Mucosa of gallbladder (tissue), 1 donor: ENCODE measurements around the gene BMP7. TPM values are rescaled to one million over a fixed set of nuclear protein-coding genes. Genes with fewer than 3 reads are reported as not detected.

Source experiments
- DNase-seq: peaks from one replicate; pipeline ENCODE4 v3.0.0-alpha.2; 2020; ENCODE audit warnings: low spot score
- total RNA-seq: library from RNA; stranded (reverse); gene quantifications from one replicate; pipeline ENCODE4 v1.2.1, GENCODE V29; 2021
- donor health status: DM: no; HTN: no; CAD: no.

BMP7 gene
- total RNA-seq, 1 donor from 2014 or later: 1.2 TPM

- DNase-seq: no peak
Measured at GRCh38 chr20:57190536-57191264, 75.7 kb downstream of the BMP7 start.

- no peak for DNase-seq
Measured at GRCh38 chr20:57189713-57190112, 76.7 kb downstream of the BMP7 start.

GRCh38 chr20:57188576-57189079 is 77.8 kb downstream of the BMP7 start:
- no peak for DNase-seq

GRCh38 chr20:57188056-57188455 is 78.4 kb downstream of the BMP7 start:
- DNase-seq: no peak

GRCh38 chr20:57187068-57187634 is 79.3 kb downstream of the BMP7 start:
- no peak for DNase-seq

- DNase-seq: no peak
Measured at GRCh38 chr20:57186192-57186591, 80.2 kb downstream of the BMP7 start.

GRCh38 chr20:57185188-57185743 is 81.2 kb downstream of the BMP7 start:
- DNase-seq: no peak

- no peak for DNase-seq
Measured at GRCh38 chr20:57183457-57184009, 82.9 kb downstream of the BMP7 start.

- DNase-seq: no peak
Measured at GRCh38 chr20:57181639-57182038, 84.8 kb downstream of the BMP7 start.

- no peak for DNase-seq
Measured at GRCh38 chr20:57180954-57181353, 85.5 kb downstream of the BMP7 start.

- DNase-seq: no peak
Measured at GRCh38 chr20:57180387-57180786, 86.1 kb downstream of the BMP7 start.

- DNase-seq: no peak
Measured at GRCh38 chr20:57179265-57179664, 87.2 kb downstream of the BMP7 start.

GRCh38 chr20:57178582-57179111 is 87.8 kb downstream of the BMP7 start:
- DNase-seq: no peak

GRCh38 chr20:57177636-57178280 is 88.7 kb downstream of the BMP7 start:
- DNase-seq: no peak

- no peak for DNase-seq
Measured at GRCh38 chr20:57176842-57177241, 89.6 kb downstream of the BMP7 start.

GRCh38 chr20:57175397-57176010 is 90.9 kb downstream of the BMP7 start:
- DNase-seq: no peak

GRCh38 chr20:57174737-57175136 is 91.7 kb downstream of the BMP7 start:
- DNase-seq: no peak

- DNase-seq: no peak
Measured at GRCh38 chr20:57173986-57174385, 92.5 kb downstream of the BMP7 start.

- no peak for DNase-seq
Measured at GRCh38 chr20:57173041-57173440, 93.4 kb downstream of the BMP7 start.

- no peak for DNase-seq
Measured at GRCh38 chr20:57170343-57170742, 96.1 kb downstream of the BMP7 start.

- no peak for DNase-seq
Measured at GRCh38 chr20:57169162-57169561, 97.3 kb downstream of the BMP7 start.
